LNCAP (cell line): ENCODE measurements around the gene ARHGAP15.

Experiments used
- CTCF ChIP-seq: fragments of 450-650 bp; IDR thresholded peaks from 2 replicates; pipeline ENCODE4 v1.5.1; 2017; ENCODE audit warnings: mild to moderate bottlenecking

ARHGAP15 gene

GRCh38 chr2:143417428-143417827 lies 288.2 kb downstream of the ARHGAP15 start:
- TF ChIP-seq CTCF = no peak

- no peak for TF ChIP-seq CTCF
Observed at GRCh38 chr2:143420313-143420712, 291.1 kb downstream of the ARHGAP15 start.

DNA sequence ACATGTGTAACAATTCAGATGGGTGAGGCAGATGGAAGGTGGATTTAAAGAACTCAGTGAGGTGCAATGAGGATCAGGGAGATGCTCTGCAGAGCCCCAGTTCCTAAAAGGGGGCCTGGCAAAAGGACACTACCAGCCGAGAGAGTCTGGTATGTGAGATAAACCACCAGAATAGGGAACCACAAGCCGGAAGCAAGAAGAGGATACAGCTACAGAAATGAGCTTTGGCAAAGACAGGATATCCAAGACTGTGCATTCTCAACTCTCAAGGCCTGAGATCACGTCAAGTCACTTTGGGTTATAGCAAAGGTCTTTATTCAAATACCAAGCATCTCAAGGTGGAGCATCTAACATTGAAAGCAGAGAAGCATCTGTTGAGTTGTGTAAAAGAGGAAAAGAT lies 293.5 kb downstream of the ARHGAP15 start:
- TF ChIP-seq CTCF = no peak

- TF ChIP-seq CTCF = no peak
Observed at GRCh38 chr2:143425896-143426295, 296.7 kb downstream of the ARHGAP15 start.

GRCh38 chr2:143426296-143426695 lies 297.1 kb downstream of the ARHGAP15 start:
- no peak for TF ChIP-seq CTCF

GRCh38 chr2:143428700-143429099 lies 299.5 kb downstream of the ARHGAP15 start:
- TF ChIP-seq CTCF = no peak

DNA sequence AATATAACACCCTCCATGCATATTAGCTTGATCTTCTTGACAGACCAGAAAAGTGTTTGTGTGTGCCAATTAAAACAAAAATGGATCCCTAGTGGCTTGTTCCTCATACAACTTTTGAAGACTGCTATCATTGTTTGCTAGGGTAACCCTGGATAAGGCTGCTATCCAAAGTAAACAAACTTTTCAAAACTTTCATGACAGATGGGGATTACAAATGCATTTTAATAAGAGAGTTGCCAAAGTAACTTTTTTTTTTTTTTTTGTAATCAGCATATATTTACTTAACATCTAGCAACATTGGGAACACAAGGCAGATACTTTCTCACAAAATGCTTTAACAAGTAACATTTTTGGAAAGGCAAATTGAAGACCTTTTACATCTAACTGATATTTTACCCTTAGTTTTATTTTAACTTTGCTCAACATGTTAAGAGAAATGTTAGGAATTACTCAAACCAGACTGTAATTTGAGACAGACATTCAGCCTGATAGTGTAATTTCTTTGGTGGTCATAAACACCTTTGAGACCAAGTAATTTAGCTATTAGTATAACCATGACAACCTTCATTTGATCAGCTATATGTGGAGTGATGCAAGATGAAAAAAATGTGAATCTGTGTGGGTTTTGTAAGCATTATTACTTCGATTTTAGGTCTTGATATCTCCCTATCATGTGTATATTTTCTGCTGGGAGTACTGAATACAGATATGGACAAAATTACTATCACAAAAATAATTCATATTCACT lies 300.9 kb downstream of the ARHGAP15 start:
- no peak for TF ChIP-seq CTCF

GRCh38 chr2:143431316-143431715 lies 302.1 kb downstream of the ARHGAP15 start:
- no peak for TF ChIP-seq CTCF
